A549 (cell line): ENCODE measurements around the gene IFT27. TPM values are rescaled to one million over a fixed set of nuclear protein-coding genes. Genes with fewer than 3 reads are reported as not detected.

ENCODE experiments used
- ATAC-seq, 2 experiments: fragments of 200-7000 bp in 1 of 2; fragments of >200 bp in 1 of 2; cut with Nextera tagmentation in 1 of 2; cut with Tn5 transposase in 1 of 2; 3 replicates each; pipeline versions ENCODE4 v1.8.0 to v1.9.1; 2018 to 2020; ENCODE audit warnings: mild to moderate bottlenecking in 1 of 2, moderate library complexity in 1 of 2
- CTCF ChIA-PET: fragments of 300-600 bp; sonication (Branson Sonifier 250); formaldehyde crosslinking; extraction: SDS; loops from one replicate; lab custom pipeline; 2021; ENCODE audit warnings: antibody characterized with exemption, inconsistent platforms; lab: Yijun Ruan, JAX
- POLR2A ChIA-PET: fragments of 350-600 bp; formaldehyde crosslinking; extraction: SDS; loops from one replicate; lab custom pipeline; 2021; ENCODE audit warnings: antibody characterized with exemption, inconsistent platforms; lab: Yijun Ruan, JAX
- DNase-seq, 2 experiments: peaks; one replicate each; pipeline versions ENCODE4 v3.0.0 to v3.0.0-alpha.2; 2011 to 2016; ENCODE audit warnings: low read depth in 1 of 2, low spot score in 1 of 2
- FAIRE-seq: peaks from 2 replicates; lab custom pipeline; 2011; peaks lifted over from hg19 to GRCh38; lab: Jason Lieb, UNC
- H3K27ac ChIP-seq, 2 experiments: fragments of >200 bp; sonication (Bioruptor Twin); formaldehyde crosslinking; 3 replicates each; pipeline ENCODE4 v1.5.1; 2016 to 2017
- H3K4me1 ChIP-seq: fragments of >200 bp; sonication (Bioruptor Twin); formaldehyde crosslinking; 3 replicates; pipeline ENCODE4 v1.6.1; 2016
- H3K4me2 ChIP-seq: fragments of >200 bp; sonication (Bioruptor Twin); formaldehyde crosslinking; 3 replicates; pipeline ENCODE4 v1.6.1; 2016
- H3K4me3 ChIP-seq: fragments of >200 bp; sonication (Bioruptor Twin); formaldehyde crosslinking; 3 replicates; pipeline ENCODE4 v1.5.1; 2016
- H3K9me3 ChIP-seq: fragments of >200 bp; sonication (Bioruptor Twin); formaldehyde crosslinking; 3 replicates; pipeline ENCODE4 v1.6.1; 2016
- CBX8 ChIP-seq: fragments of 200-600 bp; sonication (generic); IDR thresholded peaks from 2 replicates; pipeline ENCODE4 v1.6.1; 2016
- CHD2 ChIP-seq: fragments of 150-350 bp; IDR thresholded peaks from 2 replicates; pipeline ENCODE4 v1.6.1; 2014; ENCODE audit warnings: low read length; ENCODE audit not compliant: partially characterized antibody
- CHD4 ChIP-seq: fragments of 200-600 bp; sonication (generic); IDR thresholded peaks from 2 replicates; pipeline ENCODE4 v1.6.1; 2016; ENCODE audit warnings: antibody characterized with exemption, mild to moderate bottlenecking, borderline replicate concordance
- EHF ChIP-seq: fragments of 250-450 bp; sonication (Bioruptor Pico); IDR thresholded peaks from 2 replicates; pipeline ENCODE4 v1.5.0; 2020; ENCODE audit warnings: mild to moderate bottlenecking
- ELK1 ChIP-seq: fragments of 150-350 bp; IDR thresholded peaks from 2 replicates; pipeline ENCODE4 v1.6.1; 2014; ENCODE audit warnings: low read depth, mild to moderate bottlenecking, low read length
- FOXS1 ChIP-seq: fragments of 250-450 bp; sonication (Bioruptor Pico); IDR thresholded peaks from 2 replicates; pipeline ENCODE4 v1.5.0; 2020; ENCODE audit warnings: mild to moderate bottlenecking, moderate library complexity
- GATA3 ChIP-seq: IDR thresholded peaks from 2 replicates; pipeline ENCODE4 v1.6.1; 2012; ENCODE audit warnings: borderline replicate concordance
- HDAC2 ChIP-seq: fragments of 200-600 bp; sonication (generic); IDR thresholded peaks from 2 replicates; pipeline ENCODE4 v1.6.1; 2016
- HES2 ChIP-seq: fragments of >200 bp; sonication (Bioruptor Twin); formaldehyde crosslinking; IDR thresholded peaks from 2 replicates; pipeline ENCODE4 v1.6.1; 2016
- HEYL ChIP-seq: fragments of 250-450 bp; sonication (Bioruptor Pico); IDR thresholded peaks from 2 replicates; pipeline ENCODE4 v1.8.0; 2021; ENCODE audit warnings: mild to moderate bottlenecking, moderate library complexity
- HOXA7 ChIP-seq: fragments of 250-450 bp; sonication (Bioruptor Pico); IDR thresholded peaks from 2 replicates; pipeline ENCODE4 v1.5.0; 2020; ENCODE audit warnings: mild to moderate bottlenecking, moderate library complexity
- HOXB5 ChIP-seq: fragments of 250-450 bp; sonication (Bioruptor Pico); IDR thresholded peaks from 2 replicates; pipeline ENCODE4 v1.5.0; 2020; ENCODE audit warnings: mild to moderate bottlenecking, moderate library complexity
- JUN ChIP-seq, 2 experiments: fragments of >200 bp; sonication (Bioruptor Twin); formaldehyde crosslinking; IDR thresholded peaks; 2 replicates in 1 of 2; 3 replicates in 1 of 2; pipeline ENCODE4 v1.6.1; 2016 to 2017
- MAFK ChIP-seq: fragments of 450-650 bp; IDR thresholded peaks from 2 replicates; pipeline ENCODE4 v1.6.1; 2014; ENCODE audit not compliant: partially characterized antibody
- MAX ChIP-seq: IDR thresholded peaks from 2 replicates; pipeline ENCODE4 v1.6.1; 2012
- MAZ ChIP-seq: fragments of 150-350 bp; IDR thresholded peaks from 2 replicates; pipeline ENCODE4 v1.6.1; 2014; ENCODE audit warnings: antibody characterized with exemption, low read depth, low read length, borderline replicate concordance
- NFE2L2 ChIP-seq: fragments of 150-350 bp; conservative IDR thresholded peaks from 2 replicates; pipeline ENCODE4 v1.6.1; 2014; ENCODE audit warnings: low read length
- NPAS2 ChIP-seq: fragments of 250-450 bp; sonication (Bioruptor Pico); IDR thresholded peaks from 2 replicates; pipeline ENCODE4 v1.8.0; 2022; ENCODE audit warnings: mild to moderate bottlenecking, moderate library complexity, borderline replicate concordance
- PBX3 ChIP-seq: IDR thresholded peaks from 2 replicates; pipeline ENCODE4 v1.6.1; 2012
- POLR2A ChIP-seq: IDR thresholded peaks from 2 replicates; pipeline ENCODE4 v1.6.1; 2012; ENCODE audit warnings: mild to moderate bottlenecking, low read length
- RARB ChIP-seq: fragments of 250-450 bp; sonication (Bioruptor Pico); IDR thresholded peaks from 2 replicates; pipeline ENCODE4 v1.8.0; 2021; ENCODE audit warnings: mild to moderate bottlenecking, moderate library complexity
- SMC3 ChIP-seq: fragments of >200 bp; sonication (Bioruptor Twin); formaldehyde crosslinking; IDR thresholded peaks from 3 replicates; pipeline ENCODE4 v1.6.1; 2018; ENCODE audit warnings: inconsistent platforms
- TFCP2L1 ChIP-seq: fragments of 250-450 bp; sonication (Bioruptor Pico); IDR thresholded peaks from 2 replicates; pipeline ENCODE4 v1.5.0; 2021; ENCODE audit warnings: mild to moderate bottlenecking
- USF2 ChIP-seq: fragments of 450-650 bp; IDR thresholded peaks from 2 replicates; pipeline ENCODE4 v1.6.1; 2014; ENCODE audit warnings: antibody characterized with exemption
- ZC3H11A ChIP-seq: fragments of 450-650 bp; IDR thresholded peaks from 2 replicates; pipeline ENCODE4 v1.6.1; 2014; ENCODE audit warnings: antibody characterized with exemption, mild to moderate bottlenecking
- ZFP36 ChIP-seq: fragments of 450-650 bp; IDR thresholded peaks from 2 replicates; pipeline ENCODE4 v1.6.1; 2014; ENCODE audit warnings: borderline replicate concordance; ENCODE audit not compliant: partially characterized antibody
- ZNF302 ChIP-seq: fragments of 250-450 bp; sonication (Bioruptor Pico); IDR thresholded peaks from 2 replicates; pipeline ENCODE4 v1.9.0; 2021; ENCODE audit warnings: inconsistent platforms, mild to moderate bottlenecking, moderate library complexity
- WGBS: methylation state at CpG from one replicate; pipeline ENCODE4 v1.1.6; 2017; ENCODE audit errors: missing lambda C conversion rate; 5-methylcytosine and 5-hydroxymethylcytosine counted together
- polyA minus RNA-seq: library from RNA; depleted of rRNA, polyadenylated mRNA; stranded (reverse); fragments of >200 nt; gene quantifications from 2 replicates; pipeline ENCODE4 v1.2.3, GENCODE V29; 2011; rRNA and poly(A)+ RNA removed
- polyA plus RNA-seq, 4 experiments: library from polyadenylated mRNA; depleted of rRNA in 3 of 4; stranded (reverse); fragments of >200 nt; fragmentation: RNase III in 1 of 4; extraction: RNeasy Plus Mini Kit Qiagen cat#74134 plus additional on column Dnase treatment in 1 of 4; gene quantifications; 2 replicates in 3 of 4; 3 replicates in 1 of 4; pipeline ENCODE4 v1.2.3, GENCODE V29; 2011 to 2017
- TF ChIP-seq, protein P1 (sequence below): fragments of >200 bp; sonication (Bioruptor Twin); formaldehyde crosslinking; IDR thresholded peaks from 3 replicates; pipeline ENCODE4 v1.5.1; 2016
- TF ChIP-seq, protein P2 (sequence below): fragments of 200-600 bp; sonication (generic); IDR thresholded peaks from 2 replicates; pipeline ENCODE4 v1.6.1; 2016; ENCODE audit warnings: antibody characterized with exemption, mild to moderate bottlenecking, moderate library complexity
- TF ChIP-seq, protein P3 (sequence below): IDR thresholded peaks from 2 replicates; pipeline ENCODE4 v1.6.1; 2012; ENCODE audit warnings: low read depth, borderline replicate concordance

Gene IFT27, protein sequence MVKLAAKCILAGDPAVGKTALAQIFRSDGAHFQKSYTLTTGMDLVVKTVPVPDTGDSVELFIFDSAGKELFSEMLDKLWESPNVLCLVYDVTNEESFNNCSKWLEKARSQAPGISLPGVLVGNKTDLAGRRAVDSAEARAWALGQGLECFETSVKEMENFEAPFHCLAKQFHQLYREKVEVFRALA
- polyA plus RNA-seq (2011; rRNA removed): 24.6 and 26.4 TPM in 2 replicates
- 21.7 and 24.8 TPM in 2 replicates for polyA plus RNA-seq (2012; cell fraction: cytosol; rRNA removed)
- polyA plus RNA-seq (2012; cell fraction: nucleus; rRNA removed): 25.5 and 33.5 TPM in 2 replicates
- 17.5 to 17.6 TPM (median 17.5 TPM) in 3 replicates for polyA plus RNA-seq (2017; fragmentation: RNase III; extraction: RNeasy Plus Mini Kit Qiagen cat#74134 plus additional on column Dnase treatment)
- 11.0 and 15.1 TPM in 2 replicates for polyA minus RNA-seq

GRCh38 chr22:36775964-36776669 lies at the start of gene IFT27:
Gene IFT27, minus strand, starts transcription at chr22:36776119. Its CDS starts 412 bp downstream, at chr22:36775707.
- FAIRE-seq: peak; percentile 77
- WGBS: 1% methylated on average over 29 of the region's 43 CpGs
- CTCF ChIA-PET: interaction anchor here (0.7 to 3.7 kb wide), 7 partner anchors 19 to 269 kb away, joined by 3 to 37 read pairs (median 3); no protein-coding TSS in a partner anchor
- TF ChIP-seq SMC3: no peak
- TF ChIP-seq MAZ: no peak
- peak; percentile 93 for TF ChIP-seq PBX3
- TF ChIP-seq NPAS2: no peak
- TF ChIP-seq POLR2A: peak; percentile 66
- TF ChIP-seq, protein P1, sequence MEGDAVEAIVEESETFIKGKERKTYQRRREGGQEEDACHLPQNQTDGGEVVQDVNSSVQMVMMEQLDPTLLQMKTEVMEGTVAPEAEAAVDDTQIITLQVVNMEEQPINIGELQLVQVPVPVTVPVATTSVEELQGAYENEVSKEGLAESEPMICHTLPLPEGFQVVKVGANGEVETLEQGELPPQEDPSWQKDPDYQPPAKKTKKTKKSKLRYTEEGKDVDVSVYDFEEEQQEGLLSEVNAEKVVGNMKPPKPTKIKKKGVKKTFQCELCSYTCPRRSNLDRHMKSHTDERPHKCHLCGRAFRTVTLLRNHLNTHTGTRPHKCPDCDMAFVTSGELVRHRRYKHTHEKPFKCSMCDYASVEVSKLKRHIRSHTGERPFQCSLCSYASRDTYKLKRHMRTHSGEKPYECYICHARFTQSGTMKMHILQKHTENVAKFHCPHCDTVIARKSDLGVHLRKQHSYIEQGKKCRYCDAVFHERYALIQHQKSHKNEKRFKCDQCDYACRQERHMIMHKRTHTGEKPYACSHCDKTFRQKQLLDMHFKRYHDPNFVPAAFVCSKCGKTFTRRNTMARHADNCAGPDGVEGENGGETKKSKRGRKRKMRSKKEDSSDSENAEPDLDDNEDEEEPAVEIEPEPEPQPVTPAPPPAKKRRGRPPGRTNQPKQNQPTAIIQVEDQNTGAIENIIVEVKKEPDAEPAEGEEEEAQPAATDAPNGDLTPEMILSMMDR: no peak
- TF ChIP-seq HDAC2: no peak
- TF ChIP-seq ZFP36: no peak
- TF ChIP-seq CHD2: peak; percentile 73
- TF ChIP-seq FOXS1: no peak
- TF ChIP-seq MAX: peak; percentile 62; the same call in 1 of the 2 replicates
- TF ChIP-seq, protein P2, sequence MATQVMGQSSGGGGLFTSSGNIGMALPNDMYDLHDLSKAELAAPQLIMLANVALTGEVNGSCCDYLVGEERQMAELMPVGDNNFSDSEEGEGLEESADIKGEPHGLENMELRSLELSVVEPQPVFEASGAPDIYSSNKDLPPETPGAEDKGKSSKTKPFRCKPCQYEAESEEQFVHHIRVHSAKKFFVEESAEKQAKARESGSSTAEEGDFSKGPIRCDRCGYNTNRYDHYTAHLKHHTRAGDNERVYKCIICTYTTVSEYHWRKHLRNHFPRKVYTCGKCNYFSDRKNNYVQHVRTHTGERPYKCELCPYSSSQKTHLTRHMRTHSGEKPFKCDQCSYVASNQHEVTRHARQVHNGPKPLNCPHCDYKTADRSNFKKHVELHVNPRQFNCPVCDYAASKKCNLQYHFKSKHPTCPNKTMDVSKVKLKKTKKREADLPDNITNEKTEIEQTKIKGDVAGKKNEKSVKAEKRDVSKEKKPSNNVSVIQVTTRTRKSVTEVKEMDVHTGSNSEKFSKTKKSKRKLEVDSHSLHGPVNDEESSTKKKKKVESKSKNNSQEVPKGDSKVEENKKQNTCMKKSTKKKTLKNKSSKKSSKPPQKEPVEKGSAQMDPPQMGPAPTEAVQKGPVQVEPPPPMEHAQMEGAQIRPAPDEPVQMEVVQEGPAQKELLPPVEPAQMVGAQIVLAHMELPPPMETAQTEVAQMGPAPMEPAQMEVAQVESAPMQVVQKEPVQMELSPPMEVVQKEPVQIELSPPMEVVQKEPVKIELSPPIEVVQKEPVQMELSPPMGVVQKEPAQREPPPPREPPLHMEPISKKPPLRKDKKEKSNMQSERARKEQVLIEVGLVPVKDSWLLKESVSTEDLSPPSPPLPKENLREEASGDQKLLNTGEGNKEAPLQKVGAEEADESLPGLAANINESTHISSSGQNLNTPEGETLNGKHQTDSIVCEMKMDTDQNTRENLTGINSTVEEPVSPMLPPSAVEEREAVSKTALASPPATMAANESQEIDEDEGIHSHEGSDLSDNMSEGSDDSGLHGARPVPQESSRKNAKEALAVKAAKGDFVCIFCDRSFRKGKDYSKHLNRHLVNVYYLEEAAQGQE: peak; percentile 76
- no peak for TF ChIP-seq ZC3H11A
- TF ChIP-seq CBX8: no peak
- TF ChIP-seq, protein P3, sequence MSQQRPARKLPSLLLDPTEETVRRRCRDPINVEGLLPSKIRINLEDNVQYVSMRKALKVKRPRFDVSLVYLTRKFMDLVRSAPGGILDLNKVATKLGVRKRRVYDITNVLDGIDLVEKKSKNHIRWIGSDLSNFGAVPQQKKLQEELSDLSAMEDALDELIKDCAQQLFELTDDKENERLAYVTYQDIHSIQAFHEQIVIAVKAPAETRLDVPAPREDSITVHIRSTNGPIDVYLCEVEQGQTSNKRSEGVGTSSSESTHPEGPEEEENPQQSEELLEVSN: peak; percentile 87
- TF ChIP-seq MAFK: no peak
- 0 out of 5 replicates have a peak, but pooled peaks of 1 of the 2 experiments have one; percentile 23 for TF ChIP-seq JUN (IDR thresholded peaks at IDR 0.05)
- no peak for TF ChIP-seq HES2
- no peak for TF ChIP-seq NFE2L2
- TF ChIP-seq TFCP2L1 (CRISPR knock-in tag): no peak
- no peak for TF ChIP-seq HOXA7 (CRISPR knock-in tag)
- no peak for TF ChIP-seq HEYL
- no peak for TF ChIP-seq EHF (CRISPR knock-in tag)
- no peak for TF ChIP-seq HOXB5
- no peak for TF ChIP-seq USF2
- TF ChIP-seq CHD4: no peak
- TF ChIP-seq RARB (CRISPR knock-in tag): no peak
- no peak for TF ChIP-seq GATA3
- TF ChIP-seq ZNF302 (CRISPR knock-in tag): no peak
- no peak for TF ChIP-seq ELK1

More at GRCh38 chr22:36775964-36776669, at the start of gene IFT27:
- peak; percentile 98 for ATAC-seq
- H3K4me3 ChIP-seq: peak within 1 kb of the TSS; percentile 89
- peak within 1 kb of the TSS; percentile 83 for H3K4me2 ChIP-seq
- POLR2A ChIA-PET: interaction anchor here (0.7 to 1.5 kb wide), 10 partner anchors 23 to 294 kb away, joined by 3 to 8 read pairs (median 3); partner anchors contain the start of genes EIF3D, FOXRED2 and TXN2
- peak within 1 kb of the TSS; percentile 86 to 93 for H3K27ac ChIP-seq
- peaks cover 17% of the 10 kb centered on the region; the same call in 2 of the 3 replicates for H3K4me1 ChIP-seq
- DNase-seq: peak; percentile 97 to 99
- no peaks in the 10 kb centered on the region for H3K9me3 ChIP-seq
